RWPE2 (cell line): ENCODE data around the gene NCOA7.

ENCODE experiments used
- ATAC-seq: fragments of 200-7000 bp; cut with Tn5 transposase; 3 replicates; pipeline ENCODE4 v1.9.1; 2021; ENCODE audit warnings: low read depth
- DNase-seq: peaks from one replicate; pipeline ENCODE4 v3.0.0-alpha.2; 2020; ENCODE audit warnings: low spot score
- H3K27ac ChIP-seq: fragments of 450-650 bp; 2 replicates; pipeline ENCODE4 v1.5.1; 2017; ENCODE audit warnings: mild to moderate bottlenecking; ENCODE audit not compliant: poor library complexity, severe bottlenecking
- H3K27me3 ChIP-seq: fragments of 250-450 bp; sonication (Bioruptor Pico); 2 replicates; pipeline ENCODE4 v1.5.1; 2021; ENCODE audit warnings: mild to moderate bottlenecking, moderate library complexity; ENCODE audit not compliant: insufficient read depth, poor library complexity, severe bottlenecking
- H3K36me3 ChIP-seq: fragments of 250-450 bp; sonication (Bioruptor Pico); 2 replicates; pipeline ENCODE4 v1.5.1; 2020; ENCODE audit warnings: low read depth, mild to moderate bottlenecking, moderate library complexity
- H3K4me1 ChIP-seq: fragments of 250-450 bp; sonication (Bioruptor Pico); 2 replicates; pipeline ENCODE4 v1.5.1; 2021; ENCODE audit warnings: mild to moderate bottlenecking, moderate library complexity; ENCODE audit not compliant: insufficient read depth, poor library complexity, severe bottlenecking
- H3K4me3 ChIP-seq: fragments of 250-450 bp; sonication (Bioruptor Pico); 2 replicates; pipeline ENCODE4 v1.5.1; 2021; ENCODE audit warnings: mild to moderate bottlenecking, moderate library complexity; ENCODE audit not compliant: severe bottlenecking
- H3K9me3 ChIP-seq: fragments of 250-450 bp; sonication (Bioruptor Pico); 2 replicates; pipeline ENCODE4 v1.5.1; 2021; ENCODE audit warnings: mild to moderate bottlenecking, moderate library complexity; ENCODE audit not compliant: severe bottlenecking
- TF ChIP-seq, protein P1 (sequence below): fragments of 450-650 bp; IDR thresholded peaks from one replicate; pipeline ENCODE4 v1.5.1; 2017; ENCODE audit warnings: mild to moderate bottlenecking, moderate library complexity; ENCODE audit not compliant: poor library complexity, severe bottlenecking

Gene NCOA7

DNA sequence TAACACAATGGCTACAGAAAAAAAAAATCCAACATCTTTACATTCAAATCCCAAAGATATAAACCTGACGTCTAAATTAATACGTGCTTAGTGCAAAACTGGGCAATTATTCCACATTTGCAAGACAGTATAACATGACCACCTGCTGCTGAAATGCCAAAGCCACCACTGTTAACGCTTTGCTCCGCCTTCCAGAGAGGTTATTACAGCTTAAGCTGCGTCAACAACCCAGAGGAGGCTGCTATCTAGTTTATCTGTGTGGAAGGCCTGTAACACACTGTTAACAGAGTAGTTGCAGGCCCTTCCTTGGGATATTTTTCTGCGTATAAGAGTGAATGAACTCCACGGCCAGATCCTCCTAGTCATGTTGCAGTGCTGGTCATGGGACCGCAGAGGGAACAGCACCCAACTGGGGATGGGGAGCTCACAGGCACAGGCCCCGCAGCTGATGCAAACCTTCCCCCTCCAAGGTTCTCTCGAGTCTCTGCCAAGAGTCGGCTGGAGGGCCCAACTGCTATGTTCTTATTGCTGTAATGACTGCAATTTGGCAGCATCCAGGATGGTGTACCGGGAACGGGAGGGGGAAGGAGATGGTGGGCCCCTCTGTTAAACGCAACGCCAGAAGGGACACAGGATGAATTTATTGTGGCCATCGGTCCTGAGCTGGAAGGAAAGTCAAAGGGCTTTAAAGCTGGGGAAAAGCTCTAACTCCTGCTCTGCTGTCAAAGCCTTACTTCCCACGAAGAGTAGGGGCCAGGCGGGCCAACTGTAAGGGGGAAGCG, 993 bp upstream of the NCOA7 start:
- ATAC-seq (peak; percentile 3; the same call in 1 of the 3 replicates), DNase-seq (no peak)
- peaks cover 6% of the 10 kb centered on the region; the same call in 1 of the 2 replicates for H3K36me3 ChIP-seq
- H3K4me1 ChIP-seq, result peaks cover 31% of the 10 kb centered on the region
- H3K4me3 ChIP-seq, result peak overlapping the region; percentile 87
- H3K9me3 ChIP-seq, result no peaks in the 10 kb centered on the region
- peak overlapping the region; percentile 60 for H3K27ac ChIP-seq
- TF ChIP-seq, protein P1, sequence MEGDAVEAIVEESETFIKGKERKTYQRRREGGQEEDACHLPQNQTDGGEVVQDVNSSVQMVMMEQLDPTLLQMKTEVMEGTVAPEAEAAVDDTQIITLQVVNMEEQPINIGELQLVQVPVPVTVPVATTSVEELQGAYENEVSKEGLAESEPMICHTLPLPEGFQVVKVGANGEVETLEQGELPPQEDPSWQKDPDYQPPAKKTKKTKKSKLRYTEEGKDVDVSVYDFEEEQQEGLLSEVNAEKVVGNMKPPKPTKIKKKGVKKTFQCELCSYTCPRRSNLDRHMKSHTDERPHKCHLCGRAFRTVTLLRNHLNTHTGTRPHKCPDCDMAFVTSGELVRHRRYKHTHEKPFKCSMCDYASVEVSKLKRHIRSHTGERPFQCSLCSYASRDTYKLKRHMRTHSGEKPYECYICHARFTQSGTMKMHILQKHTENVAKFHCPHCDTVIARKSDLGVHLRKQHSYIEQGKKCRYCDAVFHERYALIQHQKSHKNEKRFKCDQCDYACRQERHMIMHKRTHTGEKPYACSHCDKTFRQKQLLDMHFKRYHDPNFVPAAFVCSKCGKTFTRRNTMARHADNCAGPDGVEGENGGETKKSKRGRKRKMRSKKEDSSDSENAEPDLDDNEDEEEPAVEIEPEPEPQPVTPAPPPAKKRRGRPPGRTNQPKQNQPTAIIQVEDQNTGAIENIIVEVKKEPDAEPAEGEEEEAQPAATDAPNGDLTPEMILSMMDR, result no peak
- H3K27me3 ChIP-seq, result no peaks in the 10 kb centered on the region

DNA sequence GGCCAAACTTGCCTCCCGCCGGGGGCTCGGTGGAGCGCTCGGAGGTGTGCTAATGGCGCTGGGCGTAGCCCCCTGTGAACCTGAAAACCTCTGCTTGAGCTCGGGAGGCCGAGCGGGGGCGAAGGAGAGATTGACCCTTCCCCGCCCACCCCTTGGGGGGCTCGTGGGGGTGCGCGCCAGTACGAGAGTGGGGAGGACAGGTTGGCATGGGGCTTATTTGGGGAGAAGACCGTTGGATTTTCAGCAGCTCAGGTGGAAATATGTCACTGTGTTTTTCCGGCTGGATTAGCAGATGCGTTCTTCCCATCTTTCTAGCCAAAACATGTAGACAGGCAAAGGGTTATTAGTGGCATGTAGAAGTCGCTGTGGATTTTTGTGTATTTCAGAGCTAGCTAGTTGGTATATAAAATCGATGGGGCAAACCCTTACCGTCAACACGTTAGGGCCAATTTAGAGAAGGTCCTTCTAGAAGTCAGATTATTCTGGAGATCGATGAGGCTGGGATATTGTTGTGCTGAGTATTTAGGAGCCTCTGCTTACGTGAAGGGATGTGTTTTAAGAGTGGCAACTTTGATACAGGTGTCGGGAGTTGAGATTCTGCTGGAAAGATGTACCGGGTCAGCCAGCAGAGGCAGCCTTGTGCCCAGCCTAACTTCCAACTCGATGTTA, 525 bp downstream of the NCOA7 start:
- DNase-seq (no peak), ATAC-seq (peak; percentile 43)
- peaks cover 35% of the 10 kb centered on the region for H3K4me1 ChIP-seq
- TF ChIP-seq, protein P1, result peak; percentile 72
- H3K27ac ChIP-seq, result peak overlapping the region; percentile 60
- peak overlapping the region; percentile 87 for H3K4me3 ChIP-seq
- H3K27me3 ChIP-seq, result no peaks in the 10 kb centered on the region
- no peaks in the 10 kb centered on the region for H3K36me3 ChIP-seq
- no peaks in the 10 kb centered on the region for H3K9me3 ChIP-seq

DNA sequence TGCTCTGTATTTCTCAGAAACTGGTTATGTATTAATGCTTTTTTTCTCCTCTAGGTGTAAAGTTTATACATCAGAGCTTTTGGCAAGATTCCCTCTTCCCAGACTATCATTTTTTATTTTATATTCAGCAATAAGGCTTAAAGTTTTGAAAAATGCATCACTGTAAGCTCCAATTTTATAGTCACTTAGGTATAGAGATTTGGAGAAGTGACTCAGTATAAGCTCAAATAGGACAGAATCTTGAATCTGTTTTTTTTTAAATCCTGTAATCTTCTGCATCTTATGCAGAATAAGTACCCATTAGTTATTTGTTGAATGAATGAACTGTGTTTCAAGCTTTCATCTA, 1.0 kb downstream of the NCOA7 start:
- ATAC-seq, result no peak
- H3K27ac ChIP-seq, result peak overlapping the region; percentile 60
- TF ChIP-seq, protein P1, result peak; percentile 43

DNA sequence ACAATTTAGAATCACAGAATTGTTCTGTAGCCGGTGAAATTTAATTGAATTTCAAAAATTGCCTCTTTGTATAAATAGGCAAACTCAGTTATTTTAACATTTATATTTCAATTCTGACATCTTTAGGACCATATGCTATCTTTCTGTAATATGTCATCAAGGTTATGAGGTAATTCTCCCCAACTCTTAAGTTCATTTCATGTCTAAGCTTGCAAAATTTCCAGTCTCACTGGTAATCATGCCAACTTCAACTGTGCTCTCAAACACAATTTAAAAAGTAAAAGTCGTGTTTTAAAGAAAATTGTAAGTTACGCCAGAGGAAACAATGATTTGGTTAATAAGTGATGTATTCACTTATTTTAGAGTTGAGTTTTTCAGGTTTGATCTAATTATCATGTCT, 1.4 kb downstream of the NCOA7 start:
- ATAC-seq (no peak), DNase-seq (no peak)
- TF ChIP-seq, protein P1, result no peak
- H3K27ac ChIP-seq, result peak overlapping the region; percentile 60
- peaks cover 35% of the 10 kb centered on the region for H3K4me1 ChIP-seq
- H3K36me3 ChIP-seq, result no peaks in the 10 kb centered on the region
- H3K4me3 ChIP-seq, result peak overlapping the region; percentile 87
- H3K27me3 ChIP-seq, result no peaks in the 10 kb centered on the region
- no peaks in the 10 kb centered on the region for H3K9me3 ChIP-seq

More for the DNA sequence above, 1.0 kb downstream of the NCOA7 start:
- Histone ChIP-seq H3K9me3 (no peaks in the 10 kb centered on the region), H3K27me3 (no peaks in the 10 kb centered on the region), H3K4me1 (peaks cover 35% of the 10 kb centered on the region), H3K4me3 (peak overlapping the region; percentile 87), H3K36me3 (no peaks in the 10 kb centered on the region)
- DNase-seq, result no peak
